GM18867 (cell line): ENCODE measurements around the gene TTC23.
A peak's percentile ranks its signal among the peaks of the same experiment; 100 is the strongest.

Experiments
- ATAC-seq: cut with Tn5 transposase; IDR thresholded peaks from one replicate; pipeline ENCODE4 v1.9.1; 2021; ENCODE audit warnings: mild to moderate bottlenecking, moderate library complexity; ENCODE audit not compliant: unreplicated experiment

TTC23 gene

DNA sequence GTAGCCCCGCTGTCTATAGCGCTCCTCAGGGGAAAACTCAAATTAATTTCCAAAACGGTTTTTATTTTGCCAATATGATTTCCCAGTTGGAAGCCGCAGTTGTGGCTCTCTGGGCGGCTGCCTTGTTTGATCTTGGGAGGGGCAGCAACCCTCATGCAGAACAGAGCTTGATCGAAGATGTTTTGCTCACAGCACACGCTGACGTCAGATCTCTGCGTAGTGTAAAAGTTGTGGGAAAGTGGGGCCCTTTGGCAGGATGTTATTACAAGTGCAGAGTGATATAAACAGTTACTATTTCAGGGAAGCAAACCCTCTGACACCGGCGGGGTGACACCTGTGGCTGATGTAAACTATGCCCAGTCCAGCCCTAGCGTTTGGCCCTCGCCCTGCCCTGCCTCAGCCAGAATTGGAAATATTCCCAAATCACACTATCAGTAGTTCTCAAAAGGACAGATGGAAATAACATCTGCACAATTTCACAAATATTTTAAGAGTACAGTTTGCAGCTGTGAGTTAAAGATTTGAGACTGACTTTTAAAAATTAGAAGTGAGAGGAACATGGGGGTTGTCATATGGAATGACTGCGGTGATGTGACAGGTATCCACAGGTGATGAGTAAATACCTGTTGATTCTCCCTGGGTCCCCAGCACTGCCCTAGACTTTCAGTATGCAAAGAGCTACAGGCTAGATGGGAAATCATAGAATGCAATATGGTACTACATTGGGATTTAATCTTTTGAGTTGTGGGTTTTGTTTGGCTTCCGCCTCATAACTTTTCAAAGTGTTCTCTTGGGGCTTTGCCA lies 142.8 kb downstream of the TTC23 start:
- no peak for ATAC-seq

DNA sequence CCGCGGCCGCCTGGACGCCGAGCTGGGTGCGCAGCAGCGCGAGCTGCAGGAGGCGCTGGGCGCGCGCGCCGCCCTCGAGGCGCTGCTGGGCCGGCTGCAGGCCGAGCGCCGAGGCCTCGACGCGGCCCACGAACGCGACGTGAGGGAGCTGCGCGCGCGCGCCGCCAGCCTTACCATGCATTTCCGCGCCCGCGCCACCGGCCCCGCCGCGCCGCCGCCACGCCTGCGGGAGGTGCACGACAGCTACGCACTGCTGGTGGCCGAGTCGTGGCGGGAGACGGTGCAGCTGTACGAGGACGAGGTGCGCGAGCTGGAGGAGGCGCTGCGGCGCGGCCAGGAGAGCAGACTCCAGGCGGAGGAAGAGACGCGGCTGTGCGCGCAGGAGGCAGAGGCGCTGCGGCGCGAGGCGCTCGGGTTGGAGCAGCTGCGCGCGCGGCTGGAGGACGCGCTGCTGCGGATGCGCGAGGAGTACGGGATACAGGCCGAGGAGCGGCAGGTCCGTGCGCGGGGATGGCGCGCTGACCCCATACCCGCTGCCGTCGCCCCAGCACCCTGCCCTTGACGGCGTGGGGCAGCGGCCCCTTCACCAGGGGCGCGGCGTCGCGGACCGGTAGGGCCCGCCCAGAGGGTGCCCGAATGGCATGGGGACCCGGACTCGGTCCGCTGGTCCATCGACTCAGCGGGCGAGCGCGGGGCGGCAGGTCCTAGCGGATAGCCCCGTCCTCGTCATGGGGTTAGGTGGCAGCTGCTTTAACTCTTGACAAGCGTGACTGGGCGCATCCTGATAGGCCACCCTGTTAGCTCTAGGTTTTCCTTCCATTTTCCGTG lies 143.7 kb downstream of the TTC23 start:
- peak; percentile 28 for ATAC-seq

DNA sequence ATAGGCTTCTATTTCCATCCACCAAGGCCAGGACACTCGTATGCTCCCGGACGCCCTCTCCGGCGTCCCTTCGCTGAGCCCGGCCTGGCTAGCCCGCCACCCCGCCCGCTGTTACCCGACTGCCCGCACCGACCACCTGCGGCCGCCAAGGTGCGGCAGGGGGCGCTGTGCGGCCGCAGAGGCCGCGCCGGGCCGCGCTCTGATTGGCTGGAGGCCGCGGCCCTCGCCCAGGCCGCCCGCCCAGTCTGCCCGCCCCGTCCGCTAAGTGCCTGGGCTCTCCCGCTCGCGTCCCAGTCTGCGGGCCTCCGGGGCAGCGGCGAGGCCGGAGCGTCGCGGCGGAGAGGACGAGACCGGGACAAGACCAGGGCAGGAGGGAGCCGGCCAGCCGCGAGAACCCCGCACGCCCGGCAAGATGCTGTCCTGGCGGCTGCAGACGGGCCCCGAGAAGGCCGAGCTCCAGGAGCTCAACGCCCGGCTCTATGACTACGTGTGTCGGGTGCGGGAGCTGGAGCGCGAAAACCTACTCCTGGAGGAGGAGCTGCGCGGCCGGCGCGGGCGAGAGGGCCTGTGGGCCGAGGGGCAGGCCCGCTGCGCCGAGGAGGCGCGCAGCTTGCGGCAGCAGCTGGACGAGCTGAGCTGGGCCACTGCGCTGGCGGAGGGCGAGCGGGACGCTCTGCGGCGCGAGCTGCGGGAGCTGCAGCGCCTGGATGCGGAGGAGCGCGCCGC lies 144.4 kb downstream of the TTC23 start, which contains the start of gene SYNM:
Gene SYNM (plus strand): TSS at position 293 of the 726 bp plus-strand sequence. CDS start 120 bp downstream, at position 413.
- peak; percentile 74 for ATAC-seq

DNA sequence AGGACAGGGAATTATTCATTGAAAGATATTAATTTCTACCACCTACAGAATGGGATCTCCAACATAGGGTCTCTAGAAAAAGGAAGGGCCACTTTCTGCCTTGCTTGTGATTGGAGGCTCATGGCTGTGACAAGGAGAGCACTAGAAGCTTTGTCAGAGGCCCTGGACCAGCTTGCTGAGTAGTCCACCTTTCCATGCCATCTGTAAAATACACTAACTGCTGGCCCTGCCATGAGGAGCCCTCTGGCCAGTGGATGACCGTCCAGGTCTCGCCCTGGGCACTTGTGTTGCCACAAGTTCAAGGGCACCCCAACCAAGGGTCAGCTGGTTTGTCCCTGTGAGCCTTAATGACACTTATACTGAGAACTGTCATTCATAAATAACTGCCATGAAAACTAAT lies 146.1 kb downstream of the TTC23 start:
- no peak for ATAC-seq

DNA sequence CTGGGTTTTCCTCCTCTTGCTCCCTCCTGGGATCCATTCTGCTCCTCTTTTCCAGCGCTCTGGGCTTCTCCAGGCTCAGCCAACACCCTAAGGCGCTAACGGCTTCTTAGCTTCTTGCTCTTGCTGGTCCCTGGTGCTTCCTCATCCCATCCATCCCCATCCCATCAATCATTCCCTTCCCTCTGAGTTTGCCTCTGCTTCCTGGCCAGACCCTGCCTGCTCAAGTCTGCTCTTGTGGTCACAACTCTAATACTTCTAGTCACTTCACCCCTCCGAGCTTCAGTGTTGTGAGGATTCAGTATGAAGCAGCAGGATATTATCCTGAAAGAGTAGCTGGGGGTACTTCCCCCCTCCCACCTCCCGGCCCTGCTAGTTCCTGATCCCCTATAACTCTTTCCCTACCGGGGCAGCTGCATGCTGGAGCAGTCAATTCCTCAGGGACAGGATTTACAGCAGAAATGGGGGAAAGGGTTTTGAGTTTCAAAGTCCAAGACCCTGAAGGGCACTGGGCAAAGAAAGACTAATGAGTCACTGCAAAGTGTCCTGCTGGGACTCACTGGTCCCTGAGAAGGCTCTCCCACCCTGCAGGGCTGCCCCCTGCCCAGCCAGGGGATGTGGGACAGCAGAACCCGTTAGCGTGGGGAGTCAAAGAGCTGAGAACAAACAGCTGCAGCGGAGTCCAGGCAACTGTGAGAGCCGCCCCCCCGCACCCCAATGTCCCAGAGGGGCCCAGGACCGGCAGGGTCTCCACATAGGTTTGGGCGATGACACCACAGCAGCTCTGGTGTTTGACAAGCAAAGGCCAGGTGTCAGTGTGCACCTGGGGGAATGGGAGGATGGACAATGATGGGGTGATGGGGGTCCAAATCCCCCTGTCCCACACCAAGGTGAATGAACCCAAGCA lies 146.8 kb downstream of the TTC23 start:
- ATAC-seq, result no peak

DNA sequence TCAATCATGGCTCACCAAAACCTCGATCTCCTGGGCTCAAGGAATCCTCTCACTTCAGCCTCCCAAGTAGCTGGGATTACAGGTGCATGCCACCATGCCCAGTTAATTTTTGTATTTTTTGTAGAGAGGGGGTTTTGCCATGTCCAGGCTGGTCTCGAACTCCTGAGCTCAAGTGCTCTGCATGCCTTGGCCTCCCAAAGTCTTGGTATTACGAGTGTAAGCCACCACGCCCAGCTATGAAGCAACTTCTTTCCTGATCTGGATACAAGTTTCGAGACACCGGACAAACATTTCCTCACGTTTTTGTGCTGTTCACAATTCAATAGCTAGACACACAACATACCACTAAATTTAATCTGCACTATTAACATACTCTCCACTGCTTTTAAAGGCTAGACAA lies 147.9 kb downstream of the TTC23 start:
- no peak for ATAC-seq

DNA sequence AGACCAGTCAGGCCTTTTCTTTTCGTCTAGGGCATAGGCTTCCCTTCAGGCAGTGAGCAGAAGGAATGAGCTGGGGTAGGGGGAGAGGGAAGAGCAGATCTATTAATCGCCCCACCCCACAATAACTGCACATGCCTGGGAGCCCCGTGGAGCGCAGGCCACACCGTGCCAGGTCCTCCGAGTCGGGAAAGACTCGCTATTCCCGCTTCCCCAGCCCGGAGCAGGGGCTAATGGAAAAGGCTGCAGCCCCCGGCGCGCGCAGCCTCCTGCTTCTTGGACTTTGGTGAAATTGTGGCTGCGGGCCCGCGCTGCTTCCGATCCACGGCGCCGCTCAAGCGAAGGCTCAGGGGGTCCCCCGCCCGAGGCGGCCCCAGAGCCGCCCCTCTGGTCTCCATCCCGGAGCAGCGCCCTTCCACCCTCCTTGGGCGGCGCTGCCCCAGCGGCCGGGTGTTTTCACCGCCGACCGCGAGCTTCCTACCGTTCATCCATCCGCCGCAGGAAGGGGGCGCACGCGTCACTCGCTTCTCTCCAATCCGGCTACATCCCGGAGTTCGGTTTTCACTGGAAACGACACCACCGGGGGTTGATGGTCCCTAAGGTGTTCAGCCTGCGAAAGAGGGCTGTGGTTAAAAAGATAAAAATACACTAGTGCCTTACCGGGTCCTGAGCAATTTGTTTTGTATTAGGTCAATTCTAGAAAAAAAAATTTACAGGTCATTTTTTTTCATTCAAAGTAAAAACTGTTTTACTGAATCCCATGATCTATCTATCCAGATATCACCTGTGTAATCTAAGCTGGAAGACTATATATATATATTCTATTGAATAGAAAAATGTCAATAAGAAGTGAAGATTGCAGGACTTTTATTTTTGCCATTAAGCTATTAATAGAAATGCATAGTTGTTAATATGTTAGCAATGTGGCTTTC lies 148.9 kb downstream of the TTC23 start:
- ATAC-seq, result peak; percentile 32

DNA sequence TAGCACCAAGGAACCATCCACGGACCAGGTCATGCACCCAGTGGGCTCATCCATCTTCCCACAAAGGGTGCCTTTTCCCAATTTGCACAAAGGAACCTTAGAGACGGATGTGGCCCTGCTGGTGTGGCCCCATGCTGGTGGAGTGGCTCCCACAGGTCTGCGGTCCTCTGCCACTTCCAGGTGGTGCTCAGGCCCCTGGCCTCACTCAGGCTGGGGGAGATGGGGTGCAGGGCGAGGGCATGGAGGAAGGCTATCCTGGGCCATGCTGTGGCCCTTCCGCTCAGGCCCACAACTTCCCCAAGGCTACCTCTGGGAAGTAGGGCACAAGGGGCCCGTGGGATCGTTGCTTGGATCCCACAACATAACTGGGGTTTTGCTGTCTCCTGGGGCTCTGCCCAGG lies 149.7 kb downstream of the TTC23 start:
- no peak for ATAC-seq

DNA sequence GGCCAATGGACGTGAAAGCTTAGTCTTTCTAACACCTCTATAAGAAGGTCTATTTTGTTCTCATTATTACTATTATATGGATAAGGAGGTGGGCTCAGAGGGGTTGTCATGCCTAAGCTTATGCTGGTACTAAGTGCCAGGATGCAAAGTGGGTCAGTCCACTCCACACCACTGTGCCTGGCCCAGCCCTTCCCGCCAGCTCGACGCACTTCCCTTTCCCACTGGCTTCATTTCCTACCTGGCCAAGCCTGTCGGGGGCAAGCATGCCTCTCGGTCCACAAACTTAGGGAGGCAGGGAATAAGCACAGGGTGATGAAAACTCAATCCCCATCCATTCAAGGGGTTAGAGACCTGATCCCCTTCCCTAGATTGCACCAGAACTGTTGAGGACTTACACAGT lies 150.4 kb downstream of the TTC23 start:
- ATAC-seq, result no peak

DNA sequence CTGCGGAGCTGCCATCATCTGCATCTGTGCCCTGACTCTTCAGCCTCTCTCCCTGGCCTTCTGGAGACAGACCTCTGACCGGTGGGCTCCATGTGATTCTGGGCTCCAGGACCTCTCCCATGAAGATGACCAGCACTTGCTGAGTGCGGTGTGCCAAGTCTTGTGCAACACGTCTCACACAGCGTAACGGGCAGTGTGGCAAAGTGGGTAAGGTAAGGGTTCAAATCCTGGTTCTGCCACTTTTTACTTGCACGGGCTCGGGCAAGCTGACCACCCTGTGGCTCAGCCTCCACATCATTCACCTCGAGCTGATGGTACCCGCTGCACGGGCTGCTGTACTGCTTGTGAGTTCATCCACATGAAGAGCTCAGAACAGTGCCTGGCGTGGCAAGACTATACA lies 151.0 kb downstream of the TTC23 start:
- ATAC-seq, result no peak

DNA sequence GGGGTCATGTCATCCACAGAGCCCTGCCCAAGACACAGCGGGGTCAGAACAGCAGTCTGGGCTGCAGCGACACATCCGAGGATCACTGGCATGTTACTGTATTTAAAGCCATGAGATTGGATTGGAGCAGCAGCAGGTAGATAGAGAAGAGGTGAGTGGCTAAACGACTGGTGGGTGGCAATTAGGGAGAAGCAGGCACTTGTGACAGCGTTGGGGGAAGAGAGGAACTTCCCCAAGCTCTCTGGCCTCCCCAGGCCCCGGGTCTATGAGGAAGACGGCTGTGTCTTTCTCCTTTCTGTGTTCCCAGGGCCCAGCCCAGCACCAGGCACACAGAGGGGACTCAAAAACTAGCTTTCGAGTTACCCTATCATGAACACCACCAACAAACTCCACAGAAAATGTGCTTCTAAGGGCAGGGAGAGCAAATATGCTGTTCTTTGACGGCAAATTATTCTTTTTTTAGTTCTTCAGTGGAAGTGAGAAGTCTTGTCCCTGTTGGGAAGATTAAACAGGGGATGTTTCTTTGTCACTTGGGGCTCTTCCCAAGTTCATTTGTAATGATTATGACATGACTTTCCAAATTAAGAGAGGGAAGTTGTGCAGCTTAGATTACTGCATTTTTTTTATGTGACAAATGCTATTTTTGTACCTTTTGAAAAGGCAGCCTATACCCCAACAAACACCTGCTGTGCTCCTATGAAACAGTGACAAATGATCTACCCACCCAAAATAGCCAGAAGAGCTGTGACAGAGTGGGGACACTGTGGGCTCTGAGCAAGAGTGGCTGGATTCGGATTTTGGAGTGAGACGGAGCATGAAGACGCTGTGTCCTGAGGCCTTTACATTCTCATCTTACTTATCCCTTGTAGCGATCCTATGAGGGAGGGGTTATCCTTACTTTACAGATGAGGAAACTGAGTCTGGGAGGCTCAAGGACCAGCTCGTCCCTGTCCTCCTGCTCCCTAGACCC lies 151.7 kb downstream of the TTC23 start:
- no peak for ATAC-seq

DNA sequence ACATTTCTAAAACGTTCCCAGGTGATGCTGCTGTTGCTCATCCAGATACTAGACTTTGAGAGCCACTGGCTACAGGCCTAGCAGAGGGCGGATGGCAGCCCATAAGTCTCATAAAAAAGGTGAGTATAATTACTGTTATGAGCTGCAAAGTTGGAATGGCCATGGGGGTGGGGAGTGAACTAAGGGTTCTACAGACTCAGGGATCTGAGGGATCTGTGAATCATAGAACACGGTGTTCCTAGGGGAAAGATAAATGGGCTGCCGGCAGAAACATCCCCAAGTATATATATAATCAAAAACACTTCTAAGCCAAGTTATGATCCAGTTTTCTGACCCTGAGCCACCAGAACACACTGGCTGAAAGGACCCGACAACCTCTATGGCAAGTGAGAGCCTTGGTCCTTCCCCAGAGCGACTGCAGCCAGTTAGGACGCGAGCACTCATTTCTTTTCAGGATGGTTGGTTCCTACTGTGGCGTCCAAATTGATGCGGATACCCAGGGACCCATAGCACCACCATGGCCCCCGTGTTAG lies 152.4 kb downstream of the TTC23 start:
- ATAC-seq, result no peak

DNA sequence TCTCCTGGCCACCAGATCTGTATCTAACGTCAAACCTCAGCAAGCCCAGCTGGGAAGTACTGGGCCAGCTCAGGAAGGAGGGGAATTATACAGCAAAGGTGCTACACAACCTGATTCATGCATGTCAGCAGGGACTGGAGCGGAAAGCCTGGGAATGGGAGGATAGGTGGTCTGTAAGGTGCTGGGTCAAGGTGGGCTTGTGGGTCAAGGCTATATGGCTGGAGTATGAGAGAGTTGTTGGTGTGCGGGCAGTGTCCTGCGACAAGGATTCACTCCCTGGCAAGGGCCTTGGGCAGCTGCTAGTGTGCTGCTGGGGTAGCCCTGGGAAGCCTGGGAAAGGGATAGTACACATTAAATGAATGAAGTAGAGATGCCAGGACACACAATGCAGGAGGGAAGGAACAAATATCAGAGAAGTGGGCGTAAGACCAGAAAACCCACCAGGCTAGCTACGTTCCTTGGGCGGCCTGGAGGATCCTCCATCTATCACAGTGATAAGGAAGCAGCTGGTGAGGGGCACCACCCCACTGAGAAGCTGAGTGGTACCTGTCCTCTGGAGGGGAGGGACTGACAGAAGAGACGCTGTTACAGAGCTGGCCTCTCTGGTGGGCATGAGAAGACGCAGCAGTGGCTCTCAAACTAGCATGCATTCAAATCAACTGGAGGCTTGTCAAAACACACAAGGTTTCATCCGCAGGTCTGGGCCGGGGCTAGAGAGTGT lies 153.0 kb downstream of the TTC23 start:
- no peak for ATAC-seq

DNA sequence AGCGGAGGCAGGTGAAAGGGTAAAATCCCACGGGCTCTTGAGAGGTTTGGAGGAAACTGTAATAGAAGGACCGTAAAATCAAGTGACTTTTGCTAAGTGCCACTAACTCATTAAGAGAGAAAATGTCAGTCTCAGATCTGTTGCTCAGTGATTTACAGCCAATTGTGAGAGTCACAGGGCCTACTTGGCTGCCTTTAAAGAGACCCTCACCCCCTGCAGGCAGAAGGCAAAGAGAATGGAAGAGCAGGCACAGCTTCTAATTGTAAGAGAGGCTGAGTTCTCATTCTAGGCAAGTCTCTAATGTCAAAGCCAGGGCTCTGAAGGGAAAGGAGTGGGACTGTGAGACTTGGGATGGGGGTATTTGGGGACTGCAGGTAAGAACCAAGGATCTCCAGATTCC lies 153.8 kb downstream of the TTC23 start:
- no peak for ATAC-seq

DNA sequence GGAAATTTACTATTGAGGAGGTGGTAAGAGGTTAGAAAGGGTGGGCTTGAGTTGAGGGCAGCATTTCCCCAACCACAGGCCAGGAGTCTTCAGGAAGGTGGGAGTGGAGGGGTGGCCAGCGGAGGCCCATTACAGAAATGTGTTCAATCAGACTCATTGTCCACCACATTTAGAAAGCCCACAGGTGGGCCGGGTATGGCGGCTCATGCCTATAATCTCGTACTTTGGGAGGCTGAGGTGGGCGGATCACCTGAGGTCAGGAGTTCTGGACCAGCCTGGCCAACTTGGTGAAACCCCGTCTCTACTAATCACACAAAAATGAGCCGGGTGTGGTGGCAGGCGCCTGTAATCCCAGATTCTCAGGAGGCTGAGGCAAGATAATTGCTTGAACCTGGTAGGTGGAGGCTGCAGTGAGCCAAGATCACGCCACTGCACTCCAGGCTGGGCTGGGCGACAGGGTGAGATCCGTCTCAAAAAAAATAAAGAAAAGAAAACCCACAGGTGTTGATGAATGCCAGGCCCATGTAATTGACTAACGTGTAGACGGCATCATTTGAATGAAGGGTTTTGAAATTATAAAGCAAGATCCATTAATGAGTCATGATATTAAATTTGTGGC lies 156.7 kb downstream of the TTC23 start:
- ATAC-seq, result no peak

DNA sequence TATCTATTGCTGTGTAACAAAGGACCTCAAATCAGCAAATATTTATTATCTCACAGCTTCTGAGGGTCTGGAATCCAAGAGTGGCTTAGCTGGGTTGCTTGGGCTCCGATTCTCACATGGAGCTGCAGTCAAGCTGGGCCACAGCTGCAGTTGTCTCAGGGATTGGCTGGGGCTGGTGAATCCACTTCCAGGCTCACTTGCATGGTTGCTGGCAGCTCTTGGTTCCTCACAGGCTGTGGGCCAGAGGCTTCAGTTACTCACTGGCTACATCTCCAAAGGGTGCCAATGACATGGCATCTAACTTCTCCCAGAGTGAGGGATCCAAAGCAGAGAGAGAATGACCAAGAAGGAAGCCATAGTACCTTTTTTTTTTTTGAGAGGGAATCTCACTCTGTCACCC lies 158.4 kb downstream of the TTC23 start:
- no peak for ATAC-seq
